Amniotic stem cell (primary cell): ENCODE results near the gene SHMT2.
A peak's percentile ranks its signal among the peaks of the same experiment; 100 is the strongest.

Experiments
- DNase-seq: peaks from one replicate; lab custom pipeline; 2025; lab: John Stamatoyannopoulos, UW

The SHMT2 gene

GRCh38 chr12:57198329-57198728 is 31.2 kb upstream of the SHMT2 start:
- no peak for DNase-seq

- no peak for DNase-seq
Observed at GRCh38 chr12:57199191-57199590, 30.3 kb upstream of the SHMT2 start.

GRCh38 chr12:57200497-57200896 is 29.0 kb upstream of the SHMT2 start:
- DNase-seq = no peak

GRCh38 chr12:57201219-57201618 is 28.3 kb upstream of the SHMT2 start:
- DNase-seq = no peak

- DNase-seq = no peak
Observed at GRCh38 chr12:57201631-57202030, 27.9 kb upstream of the SHMT2 start.

GRCh38 chr12:57202321-57202720 is 27.2 kb upstream of the SHMT2 start:
- no peak for DNase-seq

- DNase-seq = no peak
Observed at GRCh38 chr12:57203201-57203600, 26.3 kb upstream of the SHMT2 start.

GRCh38 chr12:57203791-57204190 is 25.7 kb upstream of the SHMT2 start:
- DNase-seq = no peak

GRCh38 chr12:57204454-57204853 is 25.1 kb upstream of the SHMT2 start:
- no peak for DNase-seq

- no peak for DNase-seq
Observed at GRCh38 chr12:57205186-57205585, 24.3 kb upstream of the SHMT2 start.

- DNase-seq = no peak
Observed at GRCh38 chr12:57205931-57206330, 23.6 kb upstream of the SHMT2 start.

- DNase-seq = no peak
Observed at GRCh38 chr12:57207731-57208630, 21.5 kb upstream of the SHMT2 start.

- DNase-seq = no peak
Observed at GRCh38 chr12:57208631-57209282, 20.8 kb upstream of the SHMT2 start.

GRCh38 chr12:57209916-57210315 is 19.6 kb upstream of the SHMT2 start:
- DNase-seq = no peak

GRCh38 chr12:57210461-57210860 is 19.1 kb upstream of the SHMT2 start:
- DNase-seq = no peak

GRCh38 chr12:57210926-57211692 is 18.4 kb upstream of the SHMT2 start:
- DNase-seq = no peak

- no peak for DNase-seq
Observed at GRCh38 chr12:57211791-57212700, 17.5 kb upstream of the SHMT2 start.

GRCh38 chr12:57212701-57213057 is 16.8 kb upstream of the SHMT2 start:
- DNase-seq = no peak

GRCh38 chr12:57213058-57213715 is 16.3 kb upstream of the SHMT2 start:
- DNase-seq = peak; percentile 59

GRCh38 chr12:57213763-57214397 is 15.6 kb upstream of the SHMT2 start:
- no peak for DNase-seq

- no peak for DNase-seq
Observed at GRCh38 chr12:57214398-57214781, 15.1 kb upstream of the SHMT2 start.
